AG09309 (cell line): ENCODE data around the gene NUBP1.
"Not testable (repeated sequence)": the region's sequence is repeated elsewhere in the genome, so short reads cannot be mapped to it uniquely, and the experiment has no call there.

Experiments
- DNase-seq: peaks from one replicate; pipeline ENCODE4 v3.0.0-alpha.2; 2010; ENCODE audit warnings: low read depth
- H3K4me3 ChIP-seq: 2 replicates; pipeline ENCODE4 v1.5.1; 2011; ENCODE audit warnings: mild to moderate bottlenecking, low read depth, low read length, moderate library complexity; ENCODE audit not compliant: control insufficient read depth
- CTCF ChIP-seq: IDR thresholded peaks from 2 replicates; pipeline ENCODE4 v1.5.1; 2011; ENCODE audit warnings: mild to moderate bottlenecking, low read depth, low read length, inconsistent platforms; ENCODE audit not compliant: insufficient read depth, control insufficient read depth; ENCODE audit errors: missing control alignments

NUBP1 gene

GRCh38 chr16:10787304-10787703, 43.7 kb downstream of the NUBP1 start:
- H3K4me3 ChIP-seq, result no peak overlapping the region
- no peak for DNase-seq
- no peak for TF ChIP-seq CTCF

GRCh38 chr16:10788630-10789029, 45.0 kb downstream of the NUBP1 start:
- not testable (repeated sequence) for DNase-seq, H3K4me3 ChIP-seq

- TF ChIP-seq CTCF, result no peak
- no peak for DNase-seq
- no peak overlapping the region for H3K4me3 ChIP-seq
Measured at GRCh38 chr16:10791048-10791447, 47.4 kb downstream of the NUBP1 start.

- DNase-seq, result no peak
- no peak overlapping the region for H3K4me3 ChIP-seq
- TF ChIP-seq CTCF, result no peak
Measured at GRCh38 chr16:10799736-10800135, 56.1 kb downstream of the NUBP1 start.

- no peak for DNase-seq
- TF ChIP-seq CTCF, result no peak
- H3K4me3 ChIP-seq, result no peak overlapping the region
Measured at GRCh38 chr16:10805334-10805733, 61.7 kb downstream of the NUBP1 start.

GRCh38 chr16:10806698-10807097, 63.1 kb downstream of the NUBP1 start:
- no peak for DNase-seq
- no peak overlapping the region for H3K4me3 ChIP-seq
- no peak for TF ChIP-seq CTCF

- DNase-seq, result no peak
- no peak for TF ChIP-seq CTCF
- H3K4me3 ChIP-seq, result no peak overlapping the region
Measured at GRCh38 chr16:10808218-10808617, 64.6 kb downstream of the NUBP1 start.
